K562 (cell line): Measurements from ENCODE around the gene HOXA7. TPM values are rescaled to one million over a fixed set of nuclear protein-coding genes. Genes with fewer than 3 reads are reported as not detected.

ENCODE experiments used
- ATAC-seq: fragments of 200-7000 bp; cut with Tn5 transposase; 3 replicates; pipeline ENCODE4 v1.9.1; 2020; ENCODE audit warnings: moderate library complexity
- BruUV-seq: library from RNA; stranded (reverse); fragments of 400-500 nt; replicated peaks from 2 replicates; lab custom pipeline; 2021; lab: Mats Ljungman, UMichigan
- CTCF ChIA-PET: fragments of 300-600 bp; formaldehyde crosslinking; extraction: SDS; loops from one replicate; lab custom pipeline; 2021; ENCODE audit warnings: low intra/inter-chr PET ratio; lab: Yijun Ruan, JAX
- POLR2A ChIA-PET: fragments of 300-600, 350-650 bp; sonication (Branson Sonifier 250); formaldehyde crosslinking; extraction: SDS; loops from one replicate; lab custom pipeline; 2021; ENCODE audit warnings: antibody characterized with exemption, inconsistent platforms; lab: Yijun Ruan, JAX
- DNase-seq, 4 experiments: peaks; one replicate each; pipeline versions ENCODE4 v3.0.0 to v3.0.0-alpha.2; 2011 to 2018; ENCODE audit warnings: low spot score in 3 of 4, mixed read lengths in 3 of 4; ENCODE audit errors: extremely low read depth in 1 of 4
- FAIRE-seq: peaks from 2 replicates; lab custom pipeline; 2011; peaks lifted over from hg19 to GRCh38; lab: Jason Lieb, UNC
- H2AFZ ChIP-seq: 2 replicates; pipeline ENCODE4 v1.6.0; 2011; ENCODE audit warnings: low read depth, low read length, control low read depth, inconsistent platforms
- H3K27ac ChIP-seq: fragments of 200-600 bp; 3 replicates; pipeline ENCODE4 v1.8.0; 2011; ENCODE audit warnings: low read depth, mild to moderate bottlenecking, control low read depth, inconsistent platforms, low read length, moderate library complexity, mixed read lengths; ENCODE audit errors: extremely low read depth
- H3K27me3 ChIP-seq, 2 experiments: fragments of 300-600 bp in 1 of 2; 2 replicates in 1 of 2; 3 replicates in 1 of 2; pipeline versions ENCODE4 v1.6.0 to v1.8.0; 2011; ENCODE audit warnings: inconsistent platforms in 2 of 2, low read length in 2 of 2, mild to moderate bottlenecking in 1 of 2, mixed read lengths in 1 of 2, moderate library complexity in 1 of 2; ENCODE audit not compliant: control insufficient read depth in 2 of 2, insufficient read depth in 2 of 2
- H3K36me3 ChIP-seq: fragments of 300-600 bp; 3 replicates; pipeline ENCODE4 v1.8.0; 2011; ENCODE audit warnings: mild to moderate bottlenecking, low read length, inconsistent platforms; ENCODE audit not compliant: control insufficient read depth, insufficient read depth
- H3K4me1 ChIP-seq, 2 experiments: fragments of 200-600 bp in 1 of 2; replicated peaks in 1 of 2; 2 replicates in 1 of 2; 3 replicates in 1 of 2; pipeline versions ENCODE4 v1.5.1 to v1.8.0; 2011; ENCODE audit warnings: inconsistent platforms in 2 of 2, low read length in 2 of 2, mild to moderate bottlenecking in 1 of 2, mixed read lengths in 1 of 2, moderate library complexity in 1 of 2; ENCODE audit not compliant: control insufficient read depth in 2 of 2, insufficient read depth in 2 of 2
- H3K4me2 ChIP-seq: 2 replicates; pipeline ENCODE4 v1.6.1; 2011; ENCODE audit warnings: low read length, control low read depth, inconsistent platforms, mixed read lengths; ENCODE audit not compliant: insufficient read depth
- H3K4me3 ChIP-seq: fragments of 200-600 bp; sonication (generic), shearing (Covaris generic); 2 replicates; pipeline ENCODE4 v1.5.1; 2016; ENCODE audit warnings: control low read depth, inconsistent platforms
- H3K79me2 ChIP-seq: fragments of 200-600 bp; 3 replicates; pipeline ENCODE4 v1.8.0; 2011; ENCODE audit warnings: low read length, inconsistent platforms; ENCODE audit not compliant: control insufficient read depth, insufficient read depth
- H3K9ac ChIP-seq, 2 experiments: 2 replicates each; pipeline versions ENCODE4 v1.6.0 to v1.6.1; 2011; ENCODE audit warnings: low read depth in 2 of 2, low read length in 2 of 2, control low read depth in 1 of 2, inconsistent platforms in 1 of 2, mild to moderate bottlenecking in 1 of 2, mixed read lengths in 1 of 2; ENCODE audit not compliant: insufficient read depth in 1 of 2
- H3K9me1 ChIP-seq: one replicate; pipeline ENCODE4 v1.6.0; 2011; ENCODE audit warnings: inconsistent platforms, mild to moderate bottlenecking, low read length, moderate library complexity; ENCODE audit not compliant: control insufficient read depth, insufficient read depth
- H3K9me3 ChIP-seq: replicated peaks from 2 replicates; pipeline ENCODE4 v1.5.1; 2011; ENCODE audit warnings: low read depth, low read length, inconsistent platforms; ENCODE audit not compliant: control insufficient read depth, insufficient read depth
- H4K20me1 ChIP-seq: replicated peaks from 2 replicates; pipeline ENCODE4 v1.6.1; 2011; ENCODE audit warnings: low read length, inconsistent platforms, mixed read lengths; ENCODE audit not compliant: control insufficient read depth, insufficient read depth
- BCLAF1 ChIP-seq, 2 experiments: fragments of 450-650 bp in 1 of 2; IDR thresholded peaks; 2 replicates each; pipeline ENCODE4 v1.6.1; 2011 to 2017; ENCODE audit warnings: low read depth in 2 of 2, antibody characterized with exemption in 1 of 2, borderline replicate concordance in 1 of 2, low read length in 1 of 2, mild to moderate bottlenecking in 1 of 2, mixed read lengths in 1 of 2; ENCODE audit not compliant: control insufficient read depth in 1 of 2
- CHCHD3 ChIP-seq: fragments of 250-450 bp; sonication (Bioruptor Pico); IDR thresholded peaks from 2 replicates; pipeline ENCODE4 v2.1.2; 2022; ENCODE audit warnings: mild to moderate bottlenecking
- CHD4 ChIP-seq: fragments of 200-600 bp; sonication (generic); IDR thresholded peaks from 3 replicates; pipeline ENCODE4 v1.6.1; 2012; ENCODE audit warnings: low read depth, mild to moderate bottlenecking, mixed read lengths, low read length, inconsistent platforms; ENCODE audit not compliant: insufficient read depth, insufficient replicate concordance, poor library complexity, severe bottlenecking
- JUN ChIP-seq, 2 experiments: sonication (generic) in 1 of 2; formaldehyde crosslinking in 1 of 2; IDR thresholded peaks; 2 replicates each; pipeline versions ENCODE4 v1.6.1 to v1.8.0; 2012 to 2022; ENCODE audit warnings: borderline replicate concordance in 2 of 2, mild to moderate bottlenecking in 2 of 2, improper control_type of control experiment in 1 of 2, low read depth in 1 of 2, low read length in 1 of 2, missing genetic modification reagents in 1 of 2
- KDM5B ChIP-seq: fragments of 200-600 bp; sonication (generic); IDR thresholded peaks from 2 replicates; pipeline ENCODE4 v1.6.1; 2012; ENCODE audit warnings: low read depth, mild to moderate bottlenecking, moderate library complexity, low read length, control low read depth, inconsistent platforms; ENCODE audit not compliant: insufficient replicate concordance
- POLR2AphosphoS2 ChIP-seq: IDR thresholded peaks from 2 replicates; pipeline ENCODE4 v1.6.1; 2012; ENCODE audit warnings: low read length, improper control_type of control experiment
- RFX1 ChIP-seq: fragments of 450-650 bp; IDR thresholded peaks from 2 replicates; pipeline ENCODE4 v1.6.1; 2016; ENCODE audit warnings: mild to moderate bottlenecking, moderate library complexity
- SMARCE1 ChIP-seq: fragments of 450-650 bp; IDR thresholded peaks from 2 replicates; pipeline ENCODE4 v1.7.1; 2016; ENCODE audit warnings: mild to moderate bottlenecking
- SREBF2 ChIP-seq: sonication (generic); formaldehyde crosslinking; IDR thresholded peaks from 2 replicates; pipeline ENCODE4 v1.4.0; 2020; ENCODE audit warnings: mild to moderate bottlenecking, missing genetic modification reagents
- TAF9B ChIP-seq: fragments of 450-650 bp; IDR thresholded peaks from 2 replicates; pipeline ENCODE4 v1.6.1; 2018; ENCODE audit warnings: mild to moderate bottlenecking; ENCODE audit not compliant: partially characterized antibody
- THAP7 ChIP-seq: fragments of 250-450 bp; sonication (Bioruptor Pico); IDR thresholded peaks from 2 replicates; pipeline ENCODE4 v1.5.0; 2021
- YBX1 ChIP-seq: fragments of 450-650 bp; IDR thresholded peaks from 2 replicates; pipeline ENCODE4 v1.7.1; 2016; ENCODE audit warnings: mild to moderate bottlenecking
- ZNF133 ChIP-seq: fragments of 250-450 bp; sonication (Bioruptor Pico); IDR thresholded peaks from 2 replicates; pipeline ENCODE4 v1.4.0; 2020; ENCODE audit warnings: mild to moderate bottlenecking
- WGBS: fragments of 100-300 bp; shearing (Covaris generic); methylation state at CpG from one replicate; pipeline ENCODE4 v1.1.6; 2016; ENCODE audit warnings: low coverage, mixed read lengths; ENCODE audit not compliant: insufficient coverage; ENCODE audit errors: missing lambda C conversion rate; 5-methylcytosine and 5-hydroxymethylcytosine counted together
- in situ Hi-C: fragments of 300-500 bp; cut with MboI; formaldehyde crosslinking; loops from 4 replicates; pipeline ENCODE4 v1.15.0; 2018; ENCODE audit warnings: inconsistent platforms, mixed read lengths
- intact Hi-C: fragments of 100-400 bp; cut with micrococcal nuclease; formaldehyde crosslinking; loops from 2 replicates; pipeline ENCODE4 v1.14.2; 2022
- polyA plus RNA-seq, 8 experiments: library from polyadenylated mRNA; depleted of rRNA in 4 of 8; stranded (reverse) in 5 of 8; unstranded in 3 of 8; fragments of >200 nt; fragmentation: Nextera tagmentation in 2 of 8; fragmentation: Illumina TruSeq in 1 of 8; extraction: Ambion mirVana in 2 of 8; extraction: Trizol in 1 of 8; gene quantifications; 2 replicates each; pipeline versions ENCODE4 v1.2.1 to v1.2.3, GENCODE V29; 2011 to 2014; ENCODE audit warnings: inconsistent platforms in 1 of 8, missing spikeins in 1 of 8
- total RNA-seq, 7 experiments: library from RNA; depleted of rRNA in 6 of 7; stranded (reverse); fragments of >200 nt in 6 of 7; fragmentation: Illumina TruSeq in 2 of 7; extraction: Trizol in 2 of 7; gene quantifications; 2 replicates each; pipeline versions ENCODE4 v1.2.1 to v1.2.3, GENCODE V29; 2011 to 2021; ENCODE audit warnings: low replicate concordance in 1 of 7

The HOXA7 gene
- total and polyA plus RNA-seq, 9 of the 15 experiments (the other 6 are each of a cell fraction or from before 2014, with no cell fraction given), result not detected

- TF ChIP-seq YBX1 (no peak), TAF9B (no peak), BCLAF1 (IDR thresholded peaks at IDR 0.05; ENCODE audit: borderline replicate concordance in 1 of 2, control insufficient read depth in 1 of 2, low read depth in 2 of 2, low read length in 1 of 2) (no peak), CHCHD3 (CRISPR knock-in tag) (no peak), POLR2AphosphoS2 (no peak), ZNF133 (CRISPR knock-in tag) (no peak), JUN (IDR thresholded peaks at IDR 0.05; ENCODE audit: borderline replicate concordance, low read depth, low read length) (no peak), JUN (CRISPR knock-in tag; IDR thresholded peaks at IDR 0.05; ENCODE audit: borderline replicate concordance) (no peak), KDM5B (no peak), SMARCE1 (no peak), THAP7 (CRISPR knock-in tag) (no peak), SREBF2 (CRISPR knock-in tag) (no peak), RFX1 (no peak), CHD4 (no peak)
- FAIRE-seq (no peak), DNase-seq (no peak), ATAC-seq (no peak)
- no peak overlapping the region for H3K27ac ChIP-seq
- peaks cover 0 to 17% of the 10 kb centered on the region in 2 experiments; a peak in 2 of 5 replicates for H3K4me1 ChIP-seq
- peaks cover 49 to 68% of the 10 kb centered on the region in 2 experiments for H3K27me3 ChIP-seq
- no peaks in the 10 kb centered on the region for H3K36me3 ChIP-seq
- no peak overlapping the region for H3K4me3 ChIP-seq
- WGBS, result 10% methylated on average over 14 of the region's 14 CpGs
- no TSS peak for BruUV-seq
- in situ Hi-C loops, result loop anchor here (5.0 to 10.0 kb wide), 4 partner anchors 374 to 816 kb away; no protein-coding TSS in a partner anchor
- ChIA-PET CTCF (no interaction called here), POLR2A (interaction anchor here (0.8 kb wide), 1 partner anchor 292 kb away, joined by 3 read pairs; no protein-coding TSS in a partner anchor)
- no peak overlapping the region for H3K4me2 ChIP-seq
- intact Hi-C loops, result no loop called here
- H2AFZ ChIP-seq, result no peak overlapping the region
- H3K9me3 ChIP-seq, result no peaks in the 10 kb centered on the region
- no peaks in the 10 kb centered on the region for H3K9me1 ChIP-seq
- H4K20me1 ChIP-seq, result 0 out of 2 replicates have a peak, but pooled peaks cover 8% of the 10 kb centered on the region
- H3K79me2 ChIP-seq, result no peaks in the 10 kb centered on the region
- H3K9ac ChIP-seq, result no peak overlapping the region
Measured at GRCh38 chr7:27200761-27201579, 44.5 kb upstream of the HOXA7 start.
